ENCODE data around the gene BSG.
"Not testable (repeated sequence)": the region's sequence is repeated elsewhere in the genome, so short reads cannot be mapped to it uniquely, and the experiment has no call there.

The BSG gene

DNA sequence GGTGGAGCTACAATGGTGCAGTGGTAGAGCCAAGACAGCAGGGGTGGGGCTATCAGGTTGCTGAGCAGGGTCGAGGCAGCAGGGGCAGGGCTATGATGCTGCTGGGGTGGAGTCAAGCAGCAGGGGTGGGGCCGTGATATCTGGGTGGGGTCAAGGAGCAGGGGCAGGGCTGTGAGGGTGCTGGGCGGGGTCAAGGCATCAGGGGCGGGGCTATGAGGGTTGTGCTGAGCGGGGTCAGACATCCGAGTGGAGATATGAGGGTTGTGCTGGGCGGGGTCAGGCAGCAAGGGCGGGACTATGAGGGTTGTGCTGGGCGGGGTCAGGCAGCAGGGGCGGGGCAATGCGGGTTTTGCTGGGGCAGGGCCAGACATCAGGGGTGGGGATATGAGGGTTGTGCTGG lies 32.0 kb downstream of the BSG start:
- DNase-seq (ENCODE audit: low read depth): no peak

DNA sequence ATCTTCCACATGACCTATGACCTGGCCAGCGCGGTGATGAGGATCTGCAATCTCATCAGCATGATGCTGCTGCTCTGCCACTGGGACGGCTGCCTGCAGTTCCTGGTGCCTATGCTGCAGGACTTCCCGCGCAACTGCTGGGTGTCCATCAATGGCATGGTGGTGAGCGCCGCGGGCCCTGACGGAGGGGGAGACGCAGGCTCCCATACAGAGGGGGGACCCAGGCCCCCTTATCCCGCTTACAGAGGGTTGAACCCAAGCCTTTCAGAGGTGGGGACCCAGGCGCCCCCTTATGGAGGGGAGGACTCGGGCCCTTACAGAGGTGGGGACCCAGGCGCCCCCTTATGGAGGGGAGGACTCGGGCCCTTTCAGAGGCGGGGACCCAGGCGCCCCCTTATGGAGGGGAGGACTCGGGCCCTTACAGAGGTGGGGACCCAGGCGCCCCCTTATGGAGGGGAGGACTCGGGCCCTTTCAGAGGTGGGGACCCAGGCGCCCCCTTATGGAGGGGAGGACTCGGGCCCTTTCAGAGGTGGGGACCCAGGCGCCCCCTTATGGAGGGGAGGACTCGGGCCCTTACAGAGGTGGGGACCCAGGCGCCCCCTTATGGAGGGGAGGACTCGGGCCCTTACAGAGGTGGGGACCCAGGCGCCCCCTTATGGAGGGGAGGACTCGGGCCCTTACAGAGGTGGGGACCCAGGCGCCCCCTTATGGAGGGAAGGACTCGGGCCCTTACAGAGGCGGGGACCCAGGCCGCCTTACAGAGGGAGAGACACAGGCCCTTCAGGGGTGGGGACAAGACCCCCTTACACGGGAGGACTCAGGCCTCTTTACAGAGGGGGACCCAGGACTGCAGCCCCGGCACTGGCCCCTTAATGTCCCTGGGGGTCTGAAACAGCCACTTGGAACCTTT lies 32.9 kb downstream of the BSG start:
- not testable (repeated sequence) for DNase-seq (ENCODE audit: low read depth)

DNA sequence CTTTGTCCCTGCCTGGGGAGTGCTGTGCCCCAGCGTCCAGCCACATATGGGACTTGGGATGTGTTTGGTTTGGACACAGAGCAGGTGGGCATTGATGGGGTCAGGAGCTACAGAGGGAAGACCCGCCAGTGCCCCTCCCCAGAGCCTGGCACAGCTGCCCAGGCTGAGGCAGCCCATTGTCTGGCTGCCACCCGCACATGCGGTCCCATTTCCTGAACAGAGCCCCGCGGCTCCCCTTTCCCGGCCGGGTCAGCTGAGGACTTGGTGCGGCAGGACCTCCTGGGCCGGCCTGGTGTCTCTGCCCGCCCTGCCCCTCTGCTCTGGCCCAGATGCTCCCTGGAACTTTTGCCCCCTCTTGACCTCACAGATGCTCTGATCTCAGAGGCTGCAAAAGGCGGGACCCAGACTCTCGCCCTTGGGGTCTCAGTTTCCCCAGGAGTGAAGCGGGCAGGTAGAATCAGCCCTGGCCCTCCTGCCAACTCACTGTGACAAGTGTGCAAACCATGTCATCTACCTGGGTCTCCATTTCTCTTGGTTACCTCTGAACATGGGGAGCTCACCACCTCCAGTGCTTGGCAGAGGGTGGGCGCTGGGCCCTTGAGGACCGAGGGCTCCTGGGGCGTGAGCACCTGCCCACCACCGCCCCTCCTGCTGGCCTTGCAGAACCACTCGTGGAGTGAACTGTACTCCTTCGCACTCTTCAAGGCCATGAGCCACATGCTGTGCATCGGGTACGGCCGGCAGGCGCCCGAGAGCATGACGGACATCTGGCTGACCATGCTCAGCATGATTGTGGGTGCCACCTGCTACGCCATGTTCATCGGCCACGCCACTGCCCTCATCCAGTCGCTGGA lies 35.1 kb downstream of the BSG start:
- DNase-seq (ENCODE audit: low read depth): no peak

DNA sequence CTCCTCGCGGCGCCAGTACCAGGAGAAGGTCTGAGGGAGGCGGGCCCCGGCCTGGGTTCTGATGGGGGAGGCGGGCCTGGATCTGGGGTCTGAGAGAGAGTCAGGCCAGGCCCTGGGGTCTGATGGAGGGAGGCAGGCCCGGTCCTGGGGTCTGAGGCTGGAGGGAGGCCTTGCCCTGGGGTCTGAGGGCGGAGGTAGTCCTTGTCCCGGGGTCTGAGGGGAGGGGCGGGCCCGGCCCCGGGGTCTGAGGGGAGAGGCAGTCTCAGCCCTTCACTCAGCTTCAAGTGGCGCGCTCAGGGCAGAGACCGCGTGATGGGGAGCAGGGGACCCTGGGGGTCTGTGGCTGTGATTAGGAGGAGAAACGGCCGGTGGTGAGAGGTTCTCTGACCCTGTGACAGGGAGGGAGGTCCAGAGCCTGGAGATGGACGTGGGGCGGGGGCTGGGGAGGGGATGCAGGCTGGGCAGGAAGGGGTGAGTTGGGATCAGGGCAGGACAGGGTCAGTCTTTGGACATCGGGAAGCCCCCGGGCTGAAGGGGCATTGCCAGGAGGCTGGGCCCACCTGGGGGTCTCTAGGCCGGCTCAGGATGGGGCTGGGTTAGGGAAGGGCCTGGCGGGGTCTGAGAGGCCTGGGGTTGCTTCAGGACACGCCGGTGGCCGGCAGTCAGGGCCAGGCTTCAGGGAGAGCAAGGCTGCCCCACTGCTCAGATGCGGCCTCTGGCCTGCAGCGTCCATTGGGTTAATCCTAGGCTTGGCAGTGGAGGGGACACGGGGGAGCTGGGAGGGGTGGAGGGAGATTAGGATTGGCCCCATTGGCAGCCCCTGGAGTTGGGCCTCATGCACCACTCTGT lies 36.0 kb downstream of the BSG start:
- DNase-seq (ENCODE audit: low read depth): no peak

DNA sequence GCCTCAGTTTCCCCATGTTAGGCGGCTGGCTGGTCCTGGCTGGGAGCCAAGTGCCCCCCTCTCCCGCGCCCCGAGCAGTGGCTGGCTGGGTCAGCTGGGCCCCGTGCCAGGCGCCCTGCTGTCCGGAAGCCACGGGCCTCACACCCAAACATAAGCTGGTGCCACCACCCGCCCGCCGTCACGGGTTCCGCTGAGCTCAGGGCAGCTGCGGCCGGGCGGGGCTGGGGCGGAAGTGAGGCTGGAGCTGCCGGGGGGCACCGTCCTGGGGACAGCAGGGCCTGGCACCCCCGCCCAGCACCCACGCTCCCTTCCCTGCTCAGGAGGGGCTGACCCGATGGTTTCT lies 36.6 kb downstream of the BSG start:
- DNase-seq (ENCODE audit: low read depth): no peak

DNA sequence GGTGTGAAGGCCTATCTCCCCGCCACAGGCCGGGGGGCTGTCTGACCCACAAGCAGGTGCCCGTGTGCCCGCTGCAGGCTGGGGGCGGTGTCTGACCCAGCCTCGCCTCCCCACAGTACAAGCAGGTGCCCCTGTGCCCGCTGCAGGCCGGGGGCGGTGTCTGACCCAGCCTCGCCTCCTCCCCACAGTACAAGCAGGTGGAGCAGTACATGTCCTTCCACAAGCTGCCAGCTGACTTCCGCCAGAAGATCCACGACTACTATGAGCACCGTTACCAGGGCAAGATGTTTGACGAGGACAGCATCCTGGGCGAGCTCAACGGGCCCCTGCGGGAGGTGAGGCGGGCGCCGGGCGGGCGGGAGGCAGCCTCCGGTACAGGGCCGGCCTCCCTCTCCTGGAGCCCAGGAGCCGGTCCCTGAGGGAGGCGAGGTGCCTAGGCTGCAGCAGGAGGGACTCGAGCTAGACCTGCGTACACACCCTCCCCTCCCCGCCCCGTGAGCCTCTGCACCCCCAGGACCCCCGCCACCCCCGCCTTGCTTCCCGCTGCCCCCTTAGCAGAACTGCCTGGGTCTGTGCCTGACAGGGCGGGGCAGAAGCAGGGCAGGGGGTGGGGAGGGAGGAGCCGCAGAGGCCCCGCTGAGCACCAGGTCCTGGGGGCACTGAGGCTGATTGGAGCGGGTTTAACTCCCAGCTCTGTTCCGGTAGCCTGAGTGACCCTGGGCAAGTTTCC lies 37.8 kb downstream of the BSG start:
- DNase-seq (ENCODE audit: low read depth): no peak

DNA sequence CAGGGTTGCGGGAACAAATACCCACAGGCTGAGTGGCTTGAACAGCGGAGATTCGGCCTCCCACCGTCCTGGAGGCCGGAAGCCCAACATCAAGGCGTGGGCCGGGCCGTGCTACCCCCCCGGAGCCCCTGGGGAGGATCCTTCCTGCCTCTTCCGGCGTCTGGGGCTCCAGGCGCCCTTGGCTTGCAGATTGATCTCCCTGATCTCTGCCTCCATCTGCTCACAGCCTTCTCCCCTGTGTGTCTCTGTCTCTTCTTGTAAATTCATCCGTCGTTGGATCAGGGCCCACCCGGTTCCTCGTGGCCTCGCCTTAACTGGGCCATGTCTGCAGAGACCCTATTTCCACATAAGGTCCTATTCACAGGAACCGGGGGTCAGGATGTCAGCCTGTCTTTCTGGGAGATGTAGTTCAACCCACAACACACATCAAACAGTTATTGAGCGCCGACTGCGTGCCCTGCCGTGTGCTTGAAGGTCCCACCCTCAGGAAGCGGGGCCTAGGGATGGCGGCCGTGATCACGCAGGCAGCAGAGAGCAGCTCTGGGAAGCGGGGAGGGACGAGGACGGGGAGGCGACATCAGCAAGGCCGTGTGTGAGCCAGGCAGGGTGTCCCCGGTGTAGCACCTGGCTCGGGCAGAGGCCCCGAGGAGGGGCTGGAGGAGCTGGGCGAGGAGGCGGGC lies 38.5 kb downstream of the BSG start:
- DNase-seq (ENCODE audit: low read depth): no peak

DNA sequence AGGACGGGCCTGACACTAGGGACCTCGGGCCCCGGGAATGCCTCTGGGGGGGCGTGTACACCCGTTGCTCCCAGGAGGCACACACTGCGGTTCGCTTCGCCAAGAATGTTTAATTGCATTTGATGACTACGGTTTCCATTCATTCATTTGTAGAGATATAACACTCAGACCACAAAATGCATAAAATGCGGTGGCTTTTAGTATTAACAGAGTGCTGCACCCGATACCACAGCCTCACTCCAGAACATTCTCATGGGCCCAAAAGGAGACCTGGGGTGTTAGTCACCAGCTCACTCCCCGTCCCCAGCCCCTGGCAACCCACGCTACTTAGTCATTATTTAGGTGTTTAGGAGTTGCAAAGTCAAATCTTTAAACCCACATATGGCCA lies 39.1 kb downstream of the BSG start:
- DNase-seq (ENCODE audit: low read depth): peak; percentile 70

DNA sequence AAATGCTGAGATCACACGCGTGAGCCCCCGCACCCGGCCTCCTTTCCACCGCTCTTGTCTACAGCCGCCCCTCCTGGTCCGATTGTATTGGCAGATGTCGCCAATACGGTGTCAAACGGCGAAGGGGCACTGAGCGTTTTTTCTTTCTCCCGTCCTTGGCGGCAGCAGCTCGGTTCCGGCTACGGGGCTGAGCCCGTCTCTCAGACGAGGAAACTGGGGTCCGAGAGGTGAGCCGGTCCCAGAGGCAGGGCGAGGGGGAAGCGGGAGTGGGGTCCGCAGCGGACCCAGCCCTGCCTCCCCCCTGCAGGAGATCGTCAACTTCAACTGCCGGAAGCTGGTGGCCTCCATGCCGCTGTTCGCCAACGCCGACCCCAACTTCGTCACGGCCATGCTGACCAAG lies 40.5 kb downstream of the BSG start:
- DNase-seq (ENCODE audit: low read depth): no peak

DNA sequence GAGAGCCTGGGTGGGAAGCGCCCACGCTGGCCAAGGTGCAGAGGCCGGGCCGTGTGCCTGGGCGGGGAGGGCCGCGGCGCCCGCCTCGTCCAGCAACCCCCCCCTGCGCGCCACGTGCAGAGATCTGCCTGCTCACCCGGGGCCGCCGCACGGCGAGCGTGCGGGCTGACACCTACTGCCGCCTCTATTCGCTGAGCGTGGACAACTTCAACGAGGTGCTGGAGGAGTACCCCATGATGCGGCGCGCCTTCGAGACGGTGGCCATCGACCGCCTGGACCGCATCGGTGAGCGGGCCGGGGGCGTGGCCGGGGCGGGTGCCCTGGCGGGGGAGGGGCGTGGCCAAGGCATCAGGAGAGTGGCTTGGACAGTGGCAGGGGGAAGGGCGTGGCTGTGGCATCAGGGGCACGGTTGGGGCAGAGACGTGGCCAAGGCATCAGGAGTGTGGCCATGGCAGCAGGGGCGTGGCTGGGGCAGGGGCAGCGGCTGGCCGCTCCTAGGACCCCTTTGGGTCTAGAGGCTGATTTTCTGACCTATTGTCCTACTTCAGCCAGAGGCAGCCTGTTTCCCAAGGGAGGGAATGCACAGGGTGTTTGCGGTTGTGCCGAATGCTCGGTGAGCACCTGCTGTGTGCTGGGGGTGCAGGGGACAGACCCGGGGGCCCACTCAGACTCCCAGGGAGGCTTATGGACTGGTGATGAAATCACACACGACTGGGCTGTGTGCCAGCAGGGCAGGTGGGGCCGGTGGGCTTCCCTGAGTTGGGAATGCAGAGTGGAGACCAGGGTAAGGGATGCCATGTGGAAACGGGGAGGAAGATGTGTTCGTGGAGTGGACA lies 41.6 kb downstream of the BSG start:
- no peak for DNase-seq (ENCODE audit: low read depth)

DNA sequence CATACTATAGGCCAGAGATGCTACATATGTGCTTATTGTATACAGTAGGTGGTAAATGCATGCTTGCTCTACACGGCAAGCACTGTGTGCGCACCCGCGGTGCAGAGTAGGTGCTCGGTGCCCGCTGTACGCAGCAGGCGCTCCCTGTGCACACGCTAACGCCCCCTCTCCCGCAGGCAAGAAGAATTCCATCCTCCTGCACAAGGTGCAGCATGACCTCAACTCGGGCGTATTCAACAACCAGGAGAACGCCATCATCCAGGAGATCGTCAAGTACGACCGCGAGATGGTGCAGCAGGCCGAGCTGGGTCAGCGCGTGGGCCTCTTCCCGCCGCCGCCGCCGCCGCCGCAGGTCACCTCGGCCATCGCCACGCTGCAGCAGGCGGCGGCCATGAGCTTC lies 43.2 kb downstream of the BSG start:
- no peak for DNase-seq (ENCODE audit: low read depth)

DNA sequence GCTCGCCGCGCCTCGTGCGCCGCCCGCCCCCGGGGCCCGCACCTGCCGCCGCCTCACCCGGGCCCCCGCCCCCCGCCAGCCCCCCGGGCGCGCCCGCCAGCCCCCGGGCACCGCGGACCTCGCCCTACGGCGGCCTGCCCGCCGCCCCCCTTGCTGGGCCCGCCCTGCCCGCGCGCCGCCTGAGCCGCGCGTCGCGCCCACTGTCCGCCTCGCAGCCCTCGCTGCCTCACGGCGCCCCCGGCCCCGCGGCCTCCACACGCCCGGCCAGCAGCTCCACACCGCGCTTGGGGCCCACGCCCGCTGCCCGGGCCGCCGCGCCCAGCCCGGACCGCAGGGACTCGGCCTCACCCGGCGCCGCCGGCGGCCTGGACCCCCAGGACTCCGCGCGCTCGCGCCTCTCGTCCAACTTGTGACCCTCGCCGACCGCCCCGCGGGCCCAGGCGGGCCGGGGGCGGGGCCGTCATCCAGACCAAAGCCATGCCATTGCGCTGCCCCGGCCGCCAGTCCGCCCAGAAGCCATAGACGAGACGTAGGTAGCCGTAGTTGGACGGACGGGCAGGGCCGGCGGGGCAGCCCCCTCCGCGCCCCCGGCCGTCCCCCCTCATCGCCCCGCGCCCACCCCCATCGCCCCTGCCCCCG lies 43.8 kb downstream of the BSG start:
- no peak for DNase-seq (ENCODE audit: low read depth)

DNA sequence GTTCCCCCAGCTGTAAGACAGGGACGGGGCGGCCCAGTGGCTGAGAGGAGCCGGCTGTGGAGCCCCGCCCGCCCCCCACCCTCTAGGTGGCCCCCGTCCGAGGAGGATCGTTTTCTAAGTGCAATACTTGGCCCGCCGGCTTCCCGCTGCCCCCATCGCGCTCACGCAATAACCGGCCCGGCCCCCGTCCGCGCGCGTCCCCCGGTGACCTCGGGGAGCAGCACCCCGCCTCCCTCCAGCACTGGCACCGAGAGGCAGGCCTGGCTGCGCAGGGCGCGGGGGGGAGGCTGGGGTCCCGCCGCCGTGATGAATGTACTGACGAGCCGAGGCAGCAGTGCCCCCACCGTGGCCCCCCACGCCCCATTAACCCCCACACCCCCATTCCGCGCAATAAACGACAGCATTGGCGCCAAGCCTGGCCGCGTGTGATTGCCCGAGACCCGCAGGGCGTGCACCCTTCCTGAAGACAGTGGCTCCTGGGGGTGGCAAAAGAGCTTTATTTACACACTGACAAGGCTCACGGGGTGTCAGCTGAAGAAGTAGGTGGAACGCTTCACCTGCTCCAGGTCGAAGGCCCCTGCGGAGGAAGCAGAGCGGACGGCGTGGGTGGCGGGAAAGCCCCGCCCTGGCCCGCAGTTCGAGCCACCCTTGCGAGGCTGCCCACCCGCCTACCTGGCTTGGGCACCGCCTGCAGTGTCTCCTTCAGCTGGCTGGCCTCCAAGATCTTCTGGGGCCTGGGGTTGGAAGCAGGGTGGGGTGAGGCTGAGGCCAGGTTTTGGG lies 44.5 kb downstream of the BSG start:
- no peak for DNase-seq (ENCODE audit: low read depth)

DNA sequence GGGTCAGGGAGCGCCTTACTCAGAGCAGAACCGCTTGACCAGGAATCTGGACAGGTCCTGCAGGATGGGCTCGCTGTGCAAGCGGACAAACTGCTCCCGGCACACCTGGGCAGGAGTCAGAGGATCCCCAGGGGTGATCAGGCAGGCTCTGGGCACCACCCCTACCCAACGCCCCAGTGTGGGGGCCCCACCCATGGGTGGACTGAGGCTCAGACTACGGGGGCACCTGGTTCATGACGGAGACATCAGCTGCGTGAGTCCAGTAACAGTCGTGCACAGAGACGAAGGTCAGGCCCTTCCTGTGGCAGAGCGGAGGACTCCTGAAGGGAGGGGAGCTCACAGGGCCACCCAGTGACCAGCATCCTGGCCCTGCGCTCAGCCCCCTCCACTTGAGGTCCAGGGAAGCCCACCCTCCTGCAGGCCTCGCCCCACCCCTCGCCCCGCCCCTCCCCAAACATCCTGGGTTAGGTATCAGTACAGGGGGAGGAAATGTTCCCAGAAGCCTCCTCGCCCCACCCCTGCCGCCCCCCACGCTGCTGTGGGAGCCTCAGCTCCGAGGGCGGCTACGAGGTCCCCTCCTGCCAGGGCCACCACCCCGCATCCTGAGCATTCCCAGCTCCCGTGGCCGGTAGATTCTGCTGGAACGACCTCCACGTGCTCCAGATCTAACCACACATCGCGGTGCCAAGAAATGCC lies 45.3 kb downstream of the BSG start:
- no peak for DNase-seq (ENCODE audit: low read depth)

DNA sequence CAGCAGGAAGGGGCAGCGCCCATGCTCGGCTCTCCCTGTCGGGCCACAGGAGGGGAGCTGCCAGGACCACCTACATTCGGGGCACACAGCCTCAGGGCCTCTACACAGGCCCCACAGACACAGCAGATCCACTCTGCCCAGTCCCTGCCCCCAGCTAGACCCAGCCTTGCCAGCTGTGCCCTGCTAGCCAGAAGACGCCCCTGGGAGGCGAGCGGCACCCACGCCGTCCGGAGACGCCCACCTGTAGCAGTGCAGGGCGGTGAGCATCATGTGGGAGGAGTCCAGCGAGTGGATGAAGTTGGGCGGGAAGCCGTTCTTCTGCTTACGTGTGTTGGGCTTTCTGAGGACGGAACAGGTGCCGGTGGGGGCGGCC lies 45.8 kb downstream of the BSG start:
- no peak for DNase-seq (ENCODE audit: low read depth)

DNA sequence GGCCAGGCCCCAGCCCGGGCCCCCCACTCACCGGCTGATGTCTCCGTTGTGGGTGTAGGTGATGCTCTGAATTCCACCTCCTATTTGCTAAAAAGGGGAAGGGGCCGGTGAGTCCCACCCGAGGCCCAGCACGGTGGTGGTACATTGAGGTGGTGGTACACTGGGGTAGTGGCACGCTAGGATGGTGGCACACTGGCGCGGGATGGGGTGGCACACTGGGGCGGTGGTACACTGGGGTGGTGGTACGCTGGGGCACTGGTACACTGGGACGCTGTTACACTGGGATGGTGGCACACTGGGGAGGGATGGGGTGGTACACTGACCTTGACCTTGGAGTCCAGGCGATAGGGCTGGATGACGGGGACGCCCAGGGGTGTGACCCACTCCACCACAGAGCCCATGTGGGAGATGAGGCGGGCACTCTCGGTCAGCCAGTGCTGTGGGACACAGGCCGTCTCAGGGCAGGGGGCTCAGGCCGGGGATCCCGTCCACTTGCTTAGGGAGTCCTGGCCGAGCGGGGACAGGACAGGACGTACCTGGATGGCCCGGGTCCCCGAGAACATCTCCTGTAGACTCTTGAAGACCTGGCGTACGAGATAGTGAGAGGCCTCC lies 46.4 kb downstream of the BSG start:
- DNase-seq (ENCODE audit: low read depth): no peak

DNA sequence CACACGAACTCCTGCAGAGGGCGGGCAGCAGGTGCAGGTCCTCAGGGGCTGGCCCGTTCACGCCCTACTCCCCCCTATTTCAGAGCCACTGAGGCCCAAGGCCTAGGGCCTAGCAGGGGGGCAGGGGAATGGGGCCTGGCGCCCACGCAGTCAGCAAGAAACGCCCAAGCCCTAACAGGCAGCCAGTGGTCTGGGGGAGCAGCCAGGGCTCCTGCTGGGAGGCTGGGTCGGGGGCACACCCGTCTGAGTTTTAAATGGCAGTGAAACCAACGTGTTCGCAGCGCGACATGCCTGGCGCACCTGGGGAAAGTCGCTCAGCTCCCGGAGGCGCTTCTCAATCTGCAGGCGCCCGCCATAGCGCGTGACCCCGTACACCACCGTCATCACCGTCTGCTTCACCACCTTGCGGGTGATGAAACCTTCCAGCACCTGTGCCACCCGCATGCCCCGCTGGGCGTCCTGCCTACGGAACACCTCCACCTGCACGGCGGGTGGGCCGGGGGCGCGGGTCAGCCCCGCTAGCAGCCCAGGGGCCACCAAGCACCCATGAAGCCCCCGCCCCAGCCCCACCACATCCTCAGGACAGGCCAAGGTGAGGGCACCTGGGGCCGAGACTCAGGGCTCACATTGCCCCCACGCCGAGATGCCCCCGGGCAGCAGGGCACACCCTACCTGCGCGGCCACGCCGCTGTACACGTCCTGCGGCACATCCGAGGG lies 47.0 kb downstream of the BSG start:
- DNase-seq (ENCODE audit: low read depth): no peak
